Embryonic facial prominence (tissue), 1 donor: ENCODE data around the gene B3GAT2.

Experiments used
- DNase-seq: peaks from one replicate; pipeline ENCODE4 v3.0.0-alpha.2; 2016; ENCODE audit errors: extremely low spot score

Gene B3GAT2

GRCh38 chr6:70842541-70842940, 114.3 kb downstream of the B3GAT2 start:
- no peak for DNase-seq

DNA sequence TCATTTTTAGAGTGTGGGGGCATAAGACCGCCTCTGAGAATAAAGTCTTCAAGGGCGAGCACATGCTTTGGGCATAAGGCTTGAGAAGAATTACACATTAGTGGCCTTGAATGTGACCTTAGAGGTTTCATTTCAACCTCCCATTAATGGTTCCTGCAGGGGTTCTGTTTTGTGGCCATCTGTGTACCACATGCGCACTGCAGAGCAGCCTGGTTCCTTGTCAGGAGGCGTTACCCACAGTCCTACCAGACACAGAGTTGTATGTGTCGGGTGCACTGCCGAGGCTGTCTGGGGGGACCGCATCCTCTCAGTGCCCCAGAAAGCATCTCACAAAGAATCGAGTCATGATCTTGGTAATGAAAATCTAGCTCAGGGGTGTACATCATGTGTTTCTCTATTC, 115.7 kb downstream of the B3GAT2 start:
- no peak for DNase-seq

DNA sequence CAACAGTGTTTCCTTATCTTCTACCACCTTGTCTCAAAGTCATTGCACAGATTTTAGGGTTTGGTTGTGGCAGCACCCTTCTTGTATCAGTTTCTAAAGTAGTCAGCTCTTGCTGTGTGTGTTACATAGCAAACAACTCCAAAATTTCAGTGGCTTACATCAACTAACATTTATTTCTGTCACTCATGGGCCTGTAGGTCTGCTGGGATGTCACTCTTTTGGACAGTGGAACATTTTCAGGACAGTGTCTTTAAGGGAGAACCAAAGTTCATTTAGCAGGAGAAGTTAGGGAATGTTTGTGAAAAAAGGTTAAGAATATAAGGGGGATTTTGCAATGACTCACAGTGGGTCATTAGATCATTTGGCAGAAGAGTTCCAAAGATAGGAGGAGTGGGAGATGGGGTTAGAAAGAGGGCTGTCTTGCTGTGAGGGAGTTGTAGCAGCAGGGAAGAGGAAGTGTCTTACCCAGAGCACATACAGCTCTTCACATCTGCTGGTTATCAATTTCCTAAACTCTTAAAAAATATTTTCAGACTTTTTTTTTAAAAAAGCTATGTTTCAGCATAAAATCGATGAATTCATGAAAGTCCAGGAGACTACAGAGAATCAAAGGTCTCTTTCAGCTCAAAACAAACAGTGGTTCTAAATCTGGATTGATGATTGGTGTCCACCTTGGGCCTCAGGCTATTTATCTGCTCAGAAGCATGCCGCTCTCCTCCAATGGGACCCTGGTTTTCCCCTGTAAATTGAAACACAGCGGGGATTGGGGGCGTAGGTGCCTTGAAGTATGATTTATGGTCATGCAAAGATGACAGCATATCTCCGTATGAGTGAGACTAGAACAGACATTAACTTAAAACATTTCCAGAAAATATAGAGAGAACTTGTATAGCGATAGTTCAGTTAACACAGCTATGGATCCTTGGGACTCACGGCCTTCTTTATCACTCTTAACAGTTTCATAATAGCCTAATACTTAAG, 117.3 kb downstream of the B3GAT2 start:
- DNase-seq, result no peak

GRCh38 chr6:70838907-70839285, 118.0 kb downstream of the B3GAT2 start:
- DNase-seq, result no peak

DNA sequence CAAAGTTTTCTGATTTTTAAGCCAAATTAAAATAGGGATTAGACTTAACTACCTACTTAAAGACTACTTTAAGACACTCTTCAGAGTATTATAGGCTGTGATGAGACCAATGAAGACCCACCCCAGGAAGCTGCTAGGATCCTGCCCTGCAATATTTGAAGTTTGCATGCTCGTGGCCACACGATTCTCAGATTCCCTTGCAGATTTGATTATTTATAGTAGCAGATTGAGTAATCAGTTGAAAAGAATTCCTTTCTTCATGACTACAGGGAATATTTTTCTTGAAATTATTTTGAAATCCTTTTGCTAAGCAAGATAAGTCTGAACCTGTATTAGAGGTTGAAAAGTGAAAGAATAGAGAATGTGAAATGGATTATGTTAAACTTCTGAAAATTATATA, 122.3 kb downstream of the B3GAT2 start:
- DNase-seq, result no peak

GRCh38 chr6:70831427-70831826, 125.4 kb downstream of the B3GAT2 start:
- no peak for DNase-seq

- DNase-seq, result no peak
Observed at GRCh38 chr6:70823651-70824050, 133.2 kb downstream of the B3GAT2 start.

GRCh38 chr6:70821751-70822150, 135.1 kb downstream of the B3GAT2 start:
- DNase-seq, result no peak

DNA sequence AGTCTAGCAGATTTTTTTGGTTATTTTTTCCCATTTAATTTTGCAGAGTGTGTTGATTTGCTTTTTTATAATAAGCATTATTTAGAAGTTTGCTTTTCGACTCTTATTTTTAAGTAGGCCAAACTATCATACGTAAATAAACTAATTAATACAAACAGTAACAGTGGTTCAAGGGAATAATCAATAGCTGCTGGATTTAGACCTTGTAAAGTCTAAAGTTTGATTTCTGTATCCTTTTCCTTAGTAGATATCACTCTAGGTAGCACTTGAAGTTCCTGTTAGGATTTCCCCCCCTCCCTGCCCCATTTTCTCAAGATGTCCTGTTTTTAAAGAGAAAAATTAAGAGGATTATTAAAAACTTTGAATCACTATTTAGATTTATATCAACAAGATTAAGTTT, 136.1 kb downstream of the B3GAT2 start:
- DNase-seq, result no peak

DNA sequence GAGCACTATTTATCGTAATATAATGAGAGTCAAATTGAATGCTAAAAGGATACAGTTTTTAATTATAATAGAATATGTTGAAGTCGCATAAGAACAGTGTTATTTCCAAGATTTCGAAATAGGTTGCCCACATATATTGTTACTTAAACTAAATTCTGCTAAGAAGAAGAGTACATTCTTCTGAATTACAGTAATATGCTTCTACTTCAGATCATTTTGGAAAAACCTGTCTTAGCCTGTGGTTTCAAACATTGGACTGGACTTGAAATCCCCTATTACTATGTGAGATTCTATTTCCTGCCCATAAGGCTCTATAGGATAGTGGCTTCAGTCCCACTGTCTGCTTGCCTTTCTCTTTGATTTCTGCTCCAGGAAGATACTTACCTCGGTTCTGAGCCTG, 137.2 kb downstream of the B3GAT2 start:
- DNase-seq, result no peak

DNA sequence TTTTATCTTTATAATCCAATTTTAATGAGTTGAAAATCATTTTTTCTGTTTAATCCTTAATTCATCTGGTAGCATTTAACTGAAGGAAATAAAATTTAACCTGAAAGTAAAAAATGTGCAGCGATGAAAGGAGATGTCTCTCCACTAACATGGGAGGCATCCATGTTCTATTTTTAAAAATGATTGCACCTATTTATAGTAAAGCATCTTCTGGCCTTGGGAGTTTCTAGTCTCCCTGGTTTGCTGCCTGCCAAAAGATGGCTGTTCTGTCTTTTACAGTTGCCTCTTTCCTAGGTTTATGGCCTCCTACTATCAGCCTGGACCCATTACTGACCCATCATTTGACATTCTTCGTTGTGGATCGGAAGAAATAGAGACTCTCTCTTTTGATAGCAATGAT, 143.0 kb downstream of the B3GAT2 start:
- no peak for DNase-seq

- no peak for DNase-seq
Observed at GRCh38 chr6:70811788-70812187, 145.1 kb downstream of the B3GAT2 start.
